Coronary artery (tissue), 2 donors: ENCODE measurements around the gene HERC5.
"Not testable (repeated sequence)": the region's sequence is repeated elsewhere in the genome, so short reads cannot be mapped to it uniquely, and the experiment has no call there.

Experiments used
- DNase-seq: peaks from one replicate; pipeline ENCODE4 v3.0.0-alpha.2; 2017; ENCODE audit warnings: low spot score
- H3K27ac ChIP-seq, 2 donors: fragments of 200-600 bp; sonication (generic); one replicate each; pipeline ENCODE4 v1.5.1; 2016 to 2019
- H3K4me3 ChIP-seq: fragments of 200-600 bp; sonication (generic); 2 replicates; pipeline ENCODE4 v1.5.1; 2016; ENCODE audit warnings: mild to moderate bottlenecking, moderate library complexity
- CTCF ChIP-seq: fragments of 200-600 bp; sonication (generic); IDR thresholded peaks from one replicate; pipeline ENCODE4 v1.5.1; 2019; ENCODE audit warnings: antibody characterized with exemption

HERC5 gene

DNA sequence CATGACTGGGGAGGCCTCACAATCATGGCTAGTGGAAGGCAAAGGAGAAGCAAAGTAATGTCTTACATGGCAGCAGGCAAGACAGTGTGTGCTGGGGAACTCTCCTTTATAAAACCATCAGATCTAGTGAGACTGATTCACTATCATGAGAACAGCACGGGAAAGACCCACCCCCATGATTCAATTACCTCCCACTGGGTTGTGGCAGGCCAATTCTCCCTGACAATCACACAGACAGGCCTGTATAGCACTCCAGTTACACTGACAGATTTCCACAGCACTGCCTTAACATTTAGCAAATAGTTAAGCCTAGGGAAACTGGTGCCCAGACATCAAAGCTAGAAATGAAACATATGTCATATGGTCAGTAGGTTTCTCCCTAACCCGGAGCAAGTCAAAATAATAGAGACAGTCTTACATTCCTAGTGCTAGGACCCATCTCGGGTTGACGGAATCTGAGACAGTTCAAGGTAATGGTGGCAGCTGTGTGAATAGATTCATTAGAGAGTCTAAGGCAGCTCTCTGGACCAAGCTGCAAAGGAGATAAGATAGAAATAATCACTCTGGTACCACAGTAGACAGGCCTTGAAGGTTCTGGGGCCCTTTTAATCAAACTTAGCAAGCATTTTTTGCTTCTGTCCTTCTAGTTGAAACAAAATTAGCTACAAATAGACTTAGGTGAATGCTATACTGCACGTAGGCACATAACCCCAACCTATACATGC is 9.4 kb upstream of the HERC5 start:
- Histone ChIP-seq H3K4me3 (no peak overlapping the region), H3K27ac (no peak overlapping the region)
- TF ChIP-seq CTCF, result no peak
- no peak for DNase-seq

DNA sequence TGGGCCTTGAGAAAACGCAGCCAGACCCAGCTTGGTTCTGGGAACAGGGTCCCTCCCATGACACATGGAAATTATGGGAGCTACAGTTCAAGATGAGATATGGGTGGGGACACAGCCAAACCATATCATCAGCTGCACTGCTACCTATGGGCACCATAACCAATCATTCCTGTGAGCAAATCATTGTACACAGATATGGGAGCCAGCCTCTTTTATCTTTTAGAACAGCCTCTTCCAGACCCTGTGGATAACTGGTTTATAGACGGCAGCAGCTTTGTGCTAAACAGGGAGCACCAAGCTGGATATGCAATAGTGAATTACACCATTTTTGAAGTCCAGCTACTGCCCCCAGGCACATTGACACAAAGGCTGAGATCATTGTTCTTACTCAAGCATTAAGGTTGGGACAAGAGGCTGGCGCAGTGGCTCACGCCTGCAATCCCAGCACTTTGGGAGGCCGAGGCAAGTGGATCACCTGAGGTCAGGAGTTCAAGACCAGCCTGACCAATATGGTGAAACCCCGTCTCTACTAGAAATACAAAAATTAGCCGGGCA is 8.6 kb upstream of the HERC5 start:
- not testable (repeated sequence) for H3K4me3 ChIP-seq, H3K27ac ChIP-seq, DNase-seq

GRCh38 chr4:88448889-88449288 is 8.0 kb upstream of the HERC5 start:
- DNase-seq, result no peak
- Histone ChIP-seq H3K27ac (no peak overlapping the region), H3K4me3 (no peak overlapping the region)
- no peak for TF ChIP-seq CTCF

GRCh38 chr4:88449290-88449689 is 7.6 kb upstream of the HERC5 start:
- no peak overlapping the region for H3K27ac ChIP-seq
- no peak for TF ChIP-seq CTCF
- H3K4me3 ChIP-seq, result no peak overlapping the region
- no peak for DNase-seq

DNA sequence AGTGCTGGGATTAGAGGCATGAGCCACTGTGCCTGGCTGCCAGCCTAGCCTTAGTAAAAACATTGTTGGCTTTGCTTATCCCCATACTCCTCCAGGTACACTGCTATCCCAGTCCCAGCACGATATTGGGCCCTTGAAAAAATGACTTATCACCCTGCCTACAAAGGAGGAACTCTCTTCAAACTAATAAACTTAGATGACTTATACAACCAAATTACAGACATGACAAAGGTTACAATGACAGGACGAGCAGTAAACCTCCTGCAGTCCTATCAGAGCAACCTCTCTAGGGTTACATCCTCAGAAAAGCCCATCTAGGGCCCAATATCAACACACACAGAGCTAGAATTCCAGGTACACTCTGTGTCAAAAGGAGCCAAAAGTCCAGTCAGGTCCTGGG is 5.7 kb upstream of the HERC5 start:
- no peak for TF ChIP-seq CTCF
- DNase-seq, result no peak
- Histone ChIP-seq H3K27ac (no peak overlapping the region), H3K4me3 (no peak overlapping the region)

- Histone ChIP-seq H3K27ac (no peak overlapping the region), H3K4me3 (no peak overlapping the region)
- no peak for TF ChIP-seq CTCF
- DNase-seq, result no peak
These were observed 4.0 kb upstream of the HERC5 start for GRCh38 chr4:88452912-88453311.

DNA sequence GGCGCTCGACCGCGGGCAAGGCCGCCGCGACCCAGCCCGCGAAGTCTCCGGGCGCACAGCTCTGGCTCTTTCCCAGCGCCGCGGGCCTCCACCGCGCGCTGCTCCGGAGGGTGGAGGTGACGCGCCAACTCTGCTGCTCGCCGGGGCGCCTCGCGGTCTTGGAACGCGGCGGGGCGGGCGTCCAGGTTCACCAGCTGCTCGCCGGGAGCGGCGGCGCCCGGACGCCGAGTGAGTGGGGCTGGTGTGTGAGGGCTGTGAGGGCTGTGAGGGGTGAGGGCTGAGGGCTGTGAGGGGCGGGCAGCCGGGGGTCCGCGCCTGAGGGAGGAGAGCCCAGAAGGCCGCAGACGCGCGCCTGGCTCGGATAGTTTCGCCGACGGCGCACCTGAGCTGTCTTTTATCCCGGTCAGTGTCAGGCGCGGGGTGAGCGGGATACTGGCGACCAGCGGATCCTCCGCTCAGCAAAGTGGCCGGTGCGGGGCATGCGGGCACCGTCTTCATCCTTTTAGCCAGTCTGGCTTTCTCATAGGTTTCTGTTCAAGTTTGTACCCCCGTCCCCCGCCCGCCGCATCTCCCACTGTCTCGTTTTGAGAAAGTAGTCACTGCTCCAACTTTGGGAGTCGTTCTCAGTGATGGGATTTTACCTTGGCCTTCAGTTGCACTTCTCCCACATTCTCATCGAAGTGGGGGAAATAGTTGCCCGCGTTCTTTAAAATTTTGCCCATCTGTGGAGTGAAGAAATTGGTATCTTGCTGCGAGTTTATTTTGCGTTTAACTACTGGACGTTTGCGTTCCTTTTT is 586 bp downstream of the HERC5 start:
- H3K27ac ChIP-seq, result peak overlapping the region; percentile 84 to 89
- peak overlapping the region; percentile 88 for H3K4me3 ChIP-seq
- peak; percentile 78 for DNase-seq
- no peak for TF ChIP-seq CTCF
